GM18511 (cell line): ENCODE data around the gene SMYD1.

ENCODE experiments used
- ATAC-seq: cut with Tn5 transposase; IDR thresholded peaks from one replicate; pipeline ENCODE4 v1.9.1; 2021; ENCODE audit warnings: mild to moderate bottlenecking, moderate library complexity; ENCODE audit not compliant: unreplicated experiment

Gene SMYD1

GRCh38 chr2:88086401-88086800 is 18.8 kb downstream of the SMYD1 start:
- no peak for ATAC-seq

- no peak for ATAC-seq
Observed at GRCh38 chr2:88087073-88087472, 19.4 kb downstream of the SMYD1 start.

GRCh38 chr2:88087763-88088162 is 20.1 kb downstream of the SMYD1 start:
- ATAC-seq = no peak

GRCh38 chr2:88088999-88089398 is 21.4 kb downstream of the SMYD1 start:
- ATAC-seq = no peak

GRCh38 chr2:88090446-88091283 is 23.0 kb downstream of the SMYD1 start:
- no peak for ATAC-seq

GRCh38 chr2:88091943-88092342 is 24.3 kb downstream of the SMYD1 start:
- ATAC-seq = no peak

- ATAC-seq = no peak
Observed at GRCh38 chr2:88092773-88093172, 25.1 kb downstream of the SMYD1 start.

GRCh38 chr2:88095022-88095421 is 27.4 kb downstream of the SMYD1 start:
- ATAC-seq = no peak

GRCh38 chr2:88096708-88097107 is 29.1 kb downstream of the SMYD1 start:
- ATAC-seq = no peak

GRCh38 chr2:88097192-88097591 is 29.6 kb downstream of the SMYD1 start:
- ATAC-seq = no peak

- no peak for ATAC-seq
Observed at GRCh38 chr2:88097891-88098557, 30.4 kb downstream of the SMYD1 start.

- no peak for ATAC-seq
Observed at GRCh38 chr2:88098558-88098900, 30.9 kb downstream of the SMYD1 start.

GRCh38 chr2:88099798-88100488 is 32.3 kb downstream of the SMYD1 start:
- ATAC-seq = no peak

GRCh38 chr2:88100489-88100858 is 32.8 kb downstream of the SMYD1 start:
- ATAC-seq = no peak

GRCh38 chr2:88108796-88109195 is 41.2 kb downstream of the SMYD1 start:
- ATAC-seq = no peak

GRCh38 chr2:88110830-88111229 is 43.2 kb downstream of the SMYD1 start:
- no peak for ATAC-seq

GRCh38 chr2:88113069-88113468 is 45.4 kb downstream of the SMYD1 start:
- ATAC-seq = no peak

- ATAC-seq = no peak
Observed at GRCh38 chr2:88114889-88115288, 47.3 kb downstream of the SMYD1 start.

GRCh38 chr2:88115825-88116518 is 48.3 kb downstream of the SMYD1 start:
- ATAC-seq = no peak

- no peak for ATAC-seq
Observed at GRCh38 chr2:88116669-88117432, 49.2 kb downstream of the SMYD1 start.

GRCh38 chr2:88117973-88118372 is 50.3 kb downstream of the SMYD1 start:
- ATAC-seq = no peak
